HG03565 (cell line): ENCODE measurements around the gene TOMM7.
"Not testable (repeated sequence)": the region's sequence is repeated elsewhere in the genome, so short reads cannot be mapped to it uniquely, and the experiment has no call there.

Experiments
- ATAC-seq: cut with Tn5 transposase; IDR thresholded peaks from one replicate; pipeline ENCODE4 v1.9.1; 2021; ENCODE audit warnings: mild to moderate bottlenecking, moderate library complexity; ENCODE audit not compliant: unreplicated experiment

TOMM7 gene

DNA sequence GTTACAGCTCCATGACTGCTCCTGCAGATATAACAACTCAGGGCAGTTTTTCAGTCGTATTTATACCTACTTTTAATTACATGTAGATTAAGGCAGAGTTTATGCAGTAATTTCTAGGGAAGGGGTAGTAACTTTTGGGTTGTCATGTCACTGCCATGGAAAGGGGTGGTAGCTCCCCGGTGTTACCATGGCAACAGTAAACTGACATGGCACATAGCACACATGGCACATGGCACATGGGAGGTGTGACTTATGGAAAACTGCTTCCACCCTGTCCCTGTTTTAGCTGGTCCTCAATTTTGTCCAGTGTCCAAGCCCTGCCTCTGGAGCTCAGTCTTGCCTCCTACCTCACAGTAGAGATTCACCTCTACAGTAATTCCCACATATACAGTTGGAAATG is 3.9 kb upstream of the TOMM7 start:
- no peak for ATAC-seq

DNA sequence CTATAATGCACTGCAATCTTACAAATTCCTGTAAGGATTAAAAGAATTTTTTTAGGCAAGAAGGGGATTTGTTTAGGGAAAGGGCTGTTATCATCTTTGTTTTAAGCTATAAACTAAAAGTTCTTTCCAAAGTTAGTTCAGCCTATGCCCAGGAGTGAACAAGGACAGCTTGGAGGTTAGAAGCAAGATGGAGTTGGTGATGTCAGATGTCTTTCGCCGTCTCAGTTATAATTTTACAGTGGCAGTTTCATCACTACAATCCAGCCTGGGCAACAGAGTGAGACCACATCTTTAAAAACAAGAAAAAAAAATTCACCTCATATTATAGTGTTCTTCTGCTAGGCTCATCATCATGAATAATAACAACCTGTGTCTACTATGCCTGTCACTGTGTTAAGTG is 2.1 kb upstream of the TOMM7 start:
- ATAC-seq, result no peak

DNA sequence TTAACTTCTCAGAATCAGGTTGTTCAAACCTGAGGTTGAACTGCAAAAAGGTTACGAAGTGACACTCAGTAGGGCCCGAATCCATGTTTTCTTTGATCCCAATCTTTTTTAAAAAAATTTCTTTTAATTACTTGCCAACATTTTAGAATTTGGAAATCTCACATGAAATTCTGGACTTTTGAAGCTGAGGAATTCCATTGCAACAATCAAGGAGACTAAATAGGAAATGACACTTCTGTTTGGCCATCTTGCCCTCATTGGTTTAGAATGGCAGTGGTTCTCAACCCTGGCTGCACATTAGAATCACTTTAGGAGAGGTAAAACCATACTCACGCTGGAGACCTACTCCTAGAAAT is 471 bp upstream of the TOMM7 start:
- no peak for ATAC-seq

GRCh38 chr7:22821702-22822485 is 755 bp downstream of the TOMM7 start:
- no peak for ATAC-seq

GRCh38 chr7:22819476-22819875 is 3.2 kb downstream of the TOMM7 start:
- no peak for ATAC-seq

DNA sequence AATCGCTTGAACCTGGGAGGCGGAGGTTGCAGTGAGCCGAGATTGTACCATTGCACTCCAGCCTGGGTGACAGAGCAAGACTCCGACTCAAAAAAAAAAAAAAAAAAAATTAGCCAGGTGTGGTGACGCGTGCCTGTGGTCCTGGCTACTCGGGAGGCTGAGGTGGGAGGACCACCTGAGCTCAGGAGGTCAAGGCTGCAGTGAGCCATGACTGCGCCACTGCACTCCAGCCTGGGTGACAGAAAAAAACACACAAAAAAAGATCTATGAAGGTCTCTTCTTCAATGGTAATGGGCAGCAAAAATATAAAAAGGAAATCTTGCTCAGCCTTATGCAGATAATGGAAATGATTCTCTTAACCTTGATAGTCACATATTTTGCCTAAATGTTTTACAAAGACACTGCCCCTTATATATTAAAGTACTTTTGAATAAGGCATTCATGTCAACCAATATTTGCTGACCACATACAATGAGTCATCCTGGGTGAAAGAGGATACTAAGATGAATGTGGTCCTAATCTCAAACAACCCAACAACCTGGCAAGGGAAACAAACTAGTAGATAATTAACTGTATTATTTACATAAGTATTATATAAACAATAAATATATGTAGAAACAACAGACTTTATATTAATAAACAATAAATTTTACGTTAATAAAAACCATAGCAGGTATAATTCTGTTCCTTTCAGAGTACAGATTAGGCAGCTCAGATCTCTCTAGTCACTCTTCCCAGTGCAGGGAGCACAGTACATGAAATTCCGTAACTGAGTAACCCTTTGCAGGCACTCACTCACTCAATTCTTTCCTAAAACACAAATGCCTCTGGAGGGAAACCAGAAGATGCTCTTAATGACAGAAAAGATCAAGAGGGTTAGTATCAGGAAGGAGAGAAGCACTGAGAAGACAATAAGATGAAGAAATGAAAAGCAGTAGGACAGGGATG is 8.1 kb downstream of the TOMM7 start:
- no peak for ATAC-seq

DNA sequence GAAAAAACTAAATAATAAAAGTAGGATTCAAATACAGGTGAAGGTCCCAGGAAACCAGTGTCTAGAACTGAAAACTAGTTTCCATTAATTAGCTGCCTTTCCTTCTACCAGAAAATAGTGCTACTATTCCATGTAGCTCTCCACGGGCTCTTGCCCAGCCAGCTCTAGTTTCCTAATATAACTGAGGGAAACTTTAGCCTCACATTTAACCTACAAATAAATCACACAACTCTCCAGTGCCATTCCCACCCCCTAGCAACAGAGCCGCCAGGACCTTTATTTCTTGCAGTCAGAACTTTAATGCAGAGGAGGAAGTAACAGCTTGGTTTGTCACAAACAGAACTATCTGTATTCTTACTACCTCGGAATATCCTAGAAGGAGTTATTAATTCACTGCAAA is 10.3 kb downstream of the TOMM7 start:
- ATAC-seq, result no peak

DNA sequence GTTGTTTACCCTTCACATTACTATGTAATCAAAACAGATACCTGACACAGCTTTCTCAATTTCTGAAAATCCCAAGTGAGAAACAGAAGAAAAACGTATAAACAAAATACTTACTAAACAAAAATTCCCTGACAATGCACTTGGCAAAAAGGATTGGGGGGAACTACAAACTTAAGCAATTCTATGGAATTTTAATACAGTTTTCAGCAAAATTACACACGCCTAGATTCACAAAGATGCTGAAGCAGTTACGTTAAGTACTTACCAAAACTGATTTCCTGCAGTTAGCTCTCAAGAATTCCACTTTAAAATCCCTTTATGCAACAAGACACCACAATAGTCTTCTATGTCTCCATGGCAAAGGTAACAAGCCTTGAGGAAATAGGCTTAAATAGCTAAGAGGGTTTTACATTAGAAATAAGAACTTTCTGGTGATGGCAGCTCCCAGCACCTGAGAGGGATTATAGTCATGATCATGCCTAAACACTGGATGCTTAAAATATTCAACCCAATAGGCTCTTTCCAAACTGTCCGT is 10.8 kb downstream of the TOMM7 start:
- ATAC-seq, result no peak

DNA sequence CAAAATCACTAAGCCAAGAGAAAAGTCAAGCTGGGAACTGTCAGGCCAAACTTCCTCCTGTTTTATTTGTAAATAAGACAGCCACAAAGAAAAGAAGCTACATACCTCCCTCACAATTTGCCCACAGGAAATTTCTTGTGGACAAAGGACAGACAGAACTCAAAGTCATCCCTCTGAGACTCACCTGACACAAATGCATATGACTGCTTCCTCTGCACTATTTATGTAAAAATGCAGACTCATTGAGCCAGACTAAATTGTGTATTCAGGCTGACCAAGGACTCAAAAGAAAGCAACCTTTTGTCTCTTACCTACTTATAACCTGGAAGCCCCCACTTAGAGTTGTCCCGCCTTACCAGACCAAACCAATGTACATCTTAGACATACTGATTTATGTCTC is 11.8 kb downstream of the TOMM7 start:
- ATAC-seq, result no peak

- ATAC-seq, result no peak
Observed at GRCh38 chr7:22809902-22810642, 12.6 kb downstream of the TOMM7 start.

DNA sequence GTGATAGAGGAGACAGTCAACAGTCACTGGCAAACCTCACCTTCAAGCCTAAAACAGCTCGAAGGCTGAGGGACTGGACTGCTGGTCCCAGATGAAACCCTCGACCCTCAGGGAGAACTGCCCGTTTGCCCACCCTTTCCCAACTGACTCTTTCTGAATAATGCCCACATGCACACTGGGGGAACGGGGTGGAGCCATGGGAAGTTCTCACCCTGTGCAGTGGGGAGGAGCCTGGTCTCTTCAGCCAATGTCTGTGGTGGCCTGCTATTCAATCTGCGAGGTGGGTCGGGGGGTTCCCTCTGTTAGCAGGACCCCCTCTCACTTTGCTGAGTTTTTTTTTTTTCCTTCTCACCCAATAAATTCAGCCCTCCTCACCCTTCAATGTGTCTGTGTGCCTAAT is 14.5 kb downstream of the TOMM7 start:
- no peak for ATAC-seq

- no peak for ATAC-seq
Observed at GRCh38 chr7:22806752-22807151, 15.9 kb downstream of the TOMM7 start.

- ATAC-seq, result no peak
Observed at GRCh38 chr7:22805227-22805626, 17.4 kb downstream of the TOMM7 start.

DNA sequence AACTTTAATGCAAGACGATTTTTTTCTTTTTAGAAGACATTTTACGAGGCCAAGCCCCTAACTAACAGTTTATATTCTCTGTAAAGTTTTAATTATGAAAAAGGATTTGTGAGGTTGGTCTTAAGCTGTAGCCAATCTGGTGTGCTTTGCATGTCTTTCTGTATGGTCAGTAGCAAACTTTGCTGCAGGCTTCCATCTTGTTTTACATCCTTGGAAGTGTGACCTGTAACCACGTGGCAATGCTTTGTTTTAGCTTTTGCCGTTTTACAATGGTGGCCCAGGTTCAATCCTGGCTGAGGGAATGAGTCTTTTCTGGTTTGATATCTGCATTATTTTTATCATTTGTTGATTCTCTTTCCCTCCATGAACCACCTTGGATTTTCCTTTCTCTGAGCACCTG is 19.8 kb downstream of the TOMM7 start:
- ATAC-seq, result not testable (repeated sequence)

- no peak for ATAC-seq
Observed at GRCh38 chr7:22802426-22802825, 20.2 kb downstream of the TOMM7 start.

DNA sequence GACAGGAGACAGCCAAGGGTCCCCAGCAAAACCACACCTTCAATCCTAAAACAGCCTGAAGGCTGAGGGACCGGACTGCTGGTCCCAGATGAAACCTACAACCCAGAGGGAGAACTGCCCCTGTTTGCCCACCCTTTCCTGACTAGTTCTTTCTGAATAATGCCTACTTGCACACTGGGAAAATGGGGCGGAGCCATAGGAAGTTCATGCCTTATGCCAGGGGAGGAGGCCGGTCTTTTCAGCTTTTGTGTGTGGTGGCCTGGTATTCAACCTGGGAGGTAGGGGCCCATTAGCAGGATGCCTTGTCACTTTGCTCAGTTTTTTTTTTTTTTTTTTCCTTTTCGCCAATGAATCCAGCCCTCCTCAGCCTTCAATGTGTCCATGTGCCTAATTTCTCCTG is 20.7 kb downstream of the TOMM7 start:
- ATAC-seq, result no peak

DNA sequence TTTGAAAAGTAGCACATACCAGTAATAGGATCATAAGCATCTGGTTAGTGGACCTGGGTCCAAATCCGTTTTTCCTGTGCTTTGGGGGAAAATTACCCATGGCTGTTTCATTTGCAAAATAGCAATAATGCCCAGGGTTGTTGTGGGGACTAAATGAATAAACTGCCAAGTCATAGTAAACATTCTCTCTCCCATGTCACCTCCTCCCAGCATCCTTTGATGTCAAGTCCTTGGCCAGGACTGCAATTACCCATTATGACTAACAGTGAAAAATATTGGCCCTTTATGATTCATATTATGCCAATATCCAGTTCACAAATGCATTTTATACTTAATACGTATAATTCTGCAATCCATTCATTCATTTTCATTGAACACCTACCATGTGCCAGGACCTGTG is 23.0 kb downstream of the TOMM7 start:
- ATAC-seq, result no peak

GRCh38 chr7:22793593-22794462 is 28.8 kb downstream of the TOMM7 start:
- ATAC-seq, result no peak

GRCh38 chr7:22791204-22792158 is 31.2 kb downstream of the TOMM7 start:
- no peak for ATAC-seq
